OCI-LY1 (cell line): ENCODE measurements around the gene NEUROD2.

ENCODE experiments used
- H2AFZ ChIP-seq: fragments of 200-600 bp; sonication (generic), shearing (Covaris generic); 2 replicates; pipeline ENCODE4 v1.6.0; 2014; ENCODE audit warnings: antibody characterized with exemption, mild to moderate bottlenecking, low read length
- H3F3A ChIP-seq: fragments of 200-600 bp; sonication (generic), shearing (Covaris generic); 2 replicates; pipeline ENCODE4 v1.6.0; 2014; ENCODE audit warnings: mild to moderate bottlenecking, antibody characterized with exemption, low read length, moderate library complexity; ENCODE audit not compliant: insufficient read depth
- H3K27ac ChIP-seq: fragments of 200-600 bp; sonication (generic); 2 replicates; pipeline ENCODE4 v1.5.1; 2014; ENCODE audit warnings: low read length, mixed run types, mild to moderate bottlenecking, low read depth; ENCODE audit not compliant: poor library complexity, severe bottlenecking
- H3K27me3 ChIP-seq: fragments of 200-600 bp; sonication (generic); 2 replicates; pipeline ENCODE4 v1.6.0; 2014; ENCODE audit warnings: antibody characterized with exemption, mild to moderate bottlenecking, low read length, moderate library complexity; ENCODE audit not compliant: insufficient read depth
- H3K36me3 ChIP-seq: fragments of 200-600 bp; sonication (generic); 2 replicates; pipeline ENCODE4 v1.6.1; 2014; ENCODE audit warnings: mild to moderate bottlenecking, antibody characterized with exemption, low read length, moderate library complexity, mixed read lengths; ENCODE audit not compliant: insufficient read depth
- H3K4me1 ChIP-seq: fragments of 200-600 bp; sonication (generic); 2 replicates; pipeline ENCODE4 v1.5.1; 2014; ENCODE audit warnings: mild to moderate bottlenecking, low read length, moderate library complexity; ENCODE audit not compliant: insufficient read depth, severe bottlenecking
- H3K4me2 ChIP-seq: fragments of 200-600 bp; sonication (generic), shearing (Covaris generic); 2 replicates; pipeline ENCODE4 v1.6.1; 2014; ENCODE audit warnings: low read length
- H3K4me3 ChIP-seq: fragments of 200-600 bp; sonication (generic); 2 replicates; pipeline ENCODE4 v1.5.1; 2014; ENCODE audit warnings: low read length, low read depth, mild to moderate bottlenecking, mixed read lengths; ENCODE audit not compliant: poor library complexity, severe bottlenecking
- H3K79me2 ChIP-seq: fragments of 200-600 bp; shearing (Covaris generic); 2 replicates; pipeline ENCODE4 v1.6.1; 2016; ENCODE audit warnings: mixed run types, low read length, mixed read lengths; ENCODE audit not compliant: insufficient read depth
- H3K9ac ChIP-seq: fragments of 200-600 bp; sonication (generic), shearing (Covaris generic); 2 replicates; pipeline ENCODE4 v1.6.1; 2014; ENCODE audit warnings: mild to moderate bottlenecking, low read length, mixed read lengths
- H3K9me2 ChIP-seq: fragments of 200-600 bp; sonication (generic), shearing (Covaris generic); 2 replicates; pipeline ENCODE4 v1.6.1; 2014; ENCODE audit warnings: low read depth, mild to moderate bottlenecking, low read length, mixed read lengths
- H3K9me3 ChIP-seq: fragments of 200-600 bp; shearing (Covaris generic); 2 replicates; pipeline ENCODE4 v1.6.1; 2014; ENCODE audit warnings: low read length, mixed read lengths
- H4K20me1 ChIP-seq: fragments of 200-600 bp; sonication (generic), shearing (Covaris generic); 2 replicates; pipeline ENCODE4 v1.6.0; 2016; ENCODE audit warnings: mild to moderate bottlenecking, low read length; ENCODE audit not compliant: insufficient read depth
- EZH2 ChIP-seq: fragments of 200-600 bp; sonication (generic), shearing (Covaris generic); IDR thresholded peaks from 2 replicates; pipeline ENCODE4 v1.8.0; 2017; ENCODE audit warnings: borderline replicate concordance, mixed run types, mild to moderate bottlenecking, antibody characterized with exemption, low read length, moderate library complexity, mixed read lengths
- TF ChIP-seq, protein P1 (sequence below): fragments of 200-600 bp; sonication (generic), shearing (Covaris generic); IDR thresholded peaks from 2 replicates; pipeline ENCODE4 v1.5.1; 2017; ENCODE audit warnings: mild to moderate bottlenecking, antibody characterized with exemption, low read length, moderate library complexity, mixed read lengths

NEUROD2 gene

DNA sequence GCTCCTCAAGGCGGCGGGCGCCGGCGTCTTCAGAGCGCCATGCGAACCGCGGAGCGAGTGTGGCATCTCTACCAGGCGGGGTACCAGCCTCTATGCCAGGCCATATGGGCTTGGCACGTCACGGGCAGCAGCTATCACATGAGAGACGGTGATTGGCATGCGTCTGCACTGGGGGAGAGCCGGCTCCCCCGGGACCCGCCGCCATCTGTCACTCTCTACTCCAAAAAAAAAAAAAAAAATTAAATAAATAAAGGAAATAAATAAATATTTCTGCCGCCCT, at the start of gene NEUROD2:
Gene NEUROD2 (minus strand): TSS at position 70 of the 280 bp plus-strand sequence. CDS start 1,321 bp downstream, outside the sequence.
- no peak within 1 kb of the TSS for H3K4me3 ChIP-seq
- H3K9me2 ChIP-seq: no peaks in the 10 kb centered on the region
- no peak within 1 kb of the TSS for H3K27ac ChIP-seq
- no peak for TF ChIP-seq EZH2
- TF ChIP-seq, protein P1, sequence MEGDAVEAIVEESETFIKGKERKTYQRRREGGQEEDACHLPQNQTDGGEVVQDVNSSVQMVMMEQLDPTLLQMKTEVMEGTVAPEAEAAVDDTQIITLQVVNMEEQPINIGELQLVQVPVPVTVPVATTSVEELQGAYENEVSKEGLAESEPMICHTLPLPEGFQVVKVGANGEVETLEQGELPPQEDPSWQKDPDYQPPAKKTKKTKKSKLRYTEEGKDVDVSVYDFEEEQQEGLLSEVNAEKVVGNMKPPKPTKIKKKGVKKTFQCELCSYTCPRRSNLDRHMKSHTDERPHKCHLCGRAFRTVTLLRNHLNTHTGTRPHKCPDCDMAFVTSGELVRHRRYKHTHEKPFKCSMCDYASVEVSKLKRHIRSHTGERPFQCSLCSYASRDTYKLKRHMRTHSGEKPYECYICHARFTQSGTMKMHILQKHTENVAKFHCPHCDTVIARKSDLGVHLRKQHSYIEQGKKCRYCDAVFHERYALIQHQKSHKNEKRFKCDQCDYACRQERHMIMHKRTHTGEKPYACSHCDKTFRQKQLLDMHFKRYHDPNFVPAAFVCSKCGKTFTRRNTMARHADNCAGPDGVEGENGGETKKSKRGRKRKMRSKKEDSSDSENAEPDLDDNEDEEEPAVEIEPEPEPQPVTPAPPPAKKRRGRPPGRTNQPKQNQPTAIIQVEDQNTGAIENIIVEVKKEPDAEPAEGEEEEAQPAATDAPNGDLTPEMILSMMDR: no peak
- H3K9me3 ChIP-seq: no peaks in the 10 kb centered on the region
- H3F3A ChIP-seq: no peaks in the 10 kb centered on the region
- H3K36me3 ChIP-seq: no peaks in the 10 kb centered on the region
- no peak within 1 kb of the TSS for H3K4me2 ChIP-seq
- no peak within 1 kb of the TSS for H2AFZ ChIP-seq
- peaks cover 12% of the 10 kb centered on the region; the same call in 1 of the 2 replicates for H3K27me3 ChIP-seq
- H4K20me1 ChIP-seq: no peaks in the 10 kb centered on the region
- peaks cover 5% of the 10 kb centered on the region for H3K4me1 ChIP-seq
- H3K79me2 ChIP-seq: no peaks in the 10 kb centered on the region
- no peak within 1 kb of the TSS for H3K9ac ChIP-seq

DNA sequence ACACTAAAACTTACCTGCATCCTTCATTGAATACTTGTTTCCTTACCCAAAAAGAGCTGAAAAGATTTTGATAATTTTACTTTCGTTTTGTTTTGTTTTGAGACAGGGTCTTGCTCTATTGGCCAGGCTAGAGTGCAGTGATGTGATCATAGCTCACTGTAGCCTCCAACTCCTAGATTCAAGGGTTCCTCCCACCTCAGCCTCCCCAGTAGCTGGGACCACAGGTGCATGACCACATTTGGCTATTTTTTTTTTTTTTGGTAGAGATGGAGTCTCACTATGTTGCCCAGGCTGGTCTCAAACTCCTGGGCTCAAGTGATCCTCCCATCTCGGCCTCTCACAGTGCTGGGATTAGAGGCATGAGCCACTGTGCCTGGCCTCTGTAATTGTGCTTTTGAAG, 47.4 kb upstream of the NEUROD2 start:
- Histone ChIP-seq H3F3A (no peaks in the 10 kb centered on the region), H2AFZ (no peak overlapping the region), H3K4me2 (no peak overlapping the region), H3K9me2 (no peaks in the 10 kb centered on the region), H3K4me1 (peaks cover 18% of the 10 kb centered on the region), H3K36me3 (peaks cover 7% of the 10 kb centered on the region; the same call in 1 of the 2 replicates), H3K9ac (no peak overlapping the region), H3K4me3 (no peak overlapping the region), H3K27ac (no peak overlapping the region), H4K20me1 (no peaks in the 10 kb centered on the region), H3K79me2 (no peaks in the 10 kb centered on the region), H3K9me3 (no peaks in the 10 kb centered on the region), H3K27me3 (no peaks in the 10 kb centered on the region)
- no peak for TF ChIP-seq EZH2
- TF ChIP-seq, protein P1: no peak

DNA sequence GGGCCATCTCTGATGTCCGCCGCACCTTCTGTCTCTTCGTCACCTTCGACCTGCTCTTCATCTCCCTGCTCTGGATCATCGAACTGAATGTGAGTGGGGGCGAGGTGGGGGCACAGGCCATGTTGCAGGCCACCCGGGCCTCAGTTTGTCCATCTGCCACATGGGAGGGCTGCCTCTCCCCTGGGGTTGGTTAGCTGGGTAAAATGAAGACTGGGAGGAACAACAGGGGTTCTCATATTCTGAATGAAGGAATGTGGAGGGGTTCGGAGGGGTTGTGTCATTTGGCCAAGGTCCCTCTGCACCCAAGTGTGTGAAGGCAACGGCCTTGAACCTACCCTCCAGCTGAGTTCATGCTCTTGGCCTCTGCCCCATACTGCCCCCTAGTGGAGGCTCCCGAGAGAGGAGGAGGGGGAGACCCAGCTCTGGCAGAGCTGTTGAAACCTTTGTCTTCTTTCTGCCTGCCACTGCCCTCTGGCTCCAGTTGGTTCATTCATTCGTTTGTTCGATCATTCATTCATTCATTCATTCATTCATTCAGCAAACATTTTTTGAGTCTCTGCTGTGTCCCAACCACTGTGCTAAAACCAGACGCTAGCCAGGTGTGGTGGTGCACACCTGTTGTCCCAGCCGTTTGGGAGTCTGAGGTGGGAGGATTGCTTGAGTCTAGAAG, 46.1 kb upstream of the NEUROD2 start:
- Histone ChIP-seq H2AFZ (no peak overlapping the region), H3K27ac (no peak overlapping the region), H3K36me3 (peaks cover 5% of the 10 kb centered on the region; the same call in 1 of the 2 replicates), H3F3A (no peaks in the 10 kb centered on the region), H3K9ac (no peak overlapping the region), H3K27me3 (no peaks in the 10 kb centered on the region), H3K4me3 (no peak overlapping the region), H4K20me1 (no peaks in the 10 kb centered on the region), H3K4me1 (peaks cover 13% of the 10 kb centered on the region), H3K4me2 (no peak overlapping the region), H3K9me2 (no peaks in the 10 kb centered on the region), H3K9me3 (no peaks in the 10 kb centered on the region), H3K79me2 (no peaks in the 10 kb centered on the region)
- no peak for TF ChIP-seq EZH2
- TF ChIP-seq, protein P1: peak; percentile 94
